ENCODE measurements around the gene KCNQ1.

Gene KCNQ1

GRCh38 chr11:2807025-2807681 is 362.3 kb downstream of the KCNQ1 start:
- Histone ChIP-seq H3K4me3 (no peak overlapping the region), H3K27ac (no peak overlapping the region), H4K20me1 (peaks cover 0 to 3% (median 0%) of the 10 kb centered on the region in 11 experiments; a peak in 3 of 22 replicates), H3K4me1 (peaks cover 36 to 81% (median 74%) of the 10 kb centered on the region in 10 experiments), H3K4me2 (peak overlapping the region in 8 of 11 experiments; percentile 43 to 99 (median 92); a peak in 12 of 22 replicates), H3K9ac (no peak overlapping the region), H3K9me3 (replicated peaks in 1 of 11) (peaks cover 12 to 23% (median 19%) of the 10 kb centered on the region in 11 experiments), H3K36me3 (peaks cover 0 to 7% (median 0%) of the 10 kb centered on the region in 11 experiments; a peak in 3 of 22 replicates), H3K27me3 (no peaks in the 10 kb centered on the region)
- no peak for TF ChIP-seq Cebpa-rat (IDR thresholded peaks at IDR 0.05)

DNA sequence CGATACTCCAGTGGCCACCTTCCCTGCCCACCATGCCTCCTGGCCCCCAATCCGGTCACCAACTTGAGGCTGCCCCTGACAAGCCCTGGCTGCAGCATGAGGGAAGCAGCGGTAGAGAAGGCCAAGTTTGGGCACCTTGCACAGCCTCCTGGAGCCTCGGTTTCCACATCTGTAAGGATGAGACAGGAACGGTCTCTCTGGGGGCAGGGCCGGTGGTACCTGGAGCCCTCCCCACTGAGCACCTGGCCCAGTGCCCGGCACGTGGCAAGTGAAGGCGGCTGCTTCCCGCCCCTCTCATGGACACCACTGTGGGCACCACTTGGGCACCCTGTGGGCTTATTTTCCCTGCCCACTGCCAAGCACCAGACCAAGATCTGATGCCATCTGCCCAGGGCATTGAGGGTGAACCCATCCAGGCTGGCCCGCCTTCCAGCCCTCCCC is 363.0 kb downstream of the KCNQ1 start:
- H3K4me3 ChIP-seq: no peak overlapping the region
- peaks cover 0 to 7% (median 0%) of the 10 kb centered on the region in 11 experiments; a peak in 3 of 22 replicates for H3K36me3 ChIP-seq
- H4K20me1 ChIP-seq: no peaks in the 10 kb centered on the region
- H3K4me1 ChIP-seq: peaks cover 36 to 80% (median 74%) of the 10 kb centered on the region in 10 experiments
- no peaks in the 10 kb centered on the region for H3K27me3 ChIP-seq
- peak overlapping the region in 3 of 11 experiments; percentile 3 to 15 (median 11); a peak in 2 of 22 replicates for H3K4me2 ChIP-seq
- H3K9me3 ChIP-seq (replicated peaks in 1 of 11): peaks cover 12 to 23% (median 19%) of the 10 kb centered on the region in 11 experiments
- H3K27ac ChIP-seq: no peak overlapping the region
- no peak for TF ChIP-seq Cebpa-rat (IDR thresholded peaks at IDR 0.05)
- no peak overlapping the region for H3K9ac ChIP-seq

- Histone ChIP-seq H3K4me2 (no peak overlapping the region), H3K27ac (no peak overlapping the region), H3K4me3 (no peak overlapping the region), H3K4me1 (peaks cover 41 to 80% (median 74%) of the 10 kb centered on the region in 10 experiments), H3K36me3 (peaks cover 0 to 7% (median 0%) of the 10 kb centered on the region in 11 experiments; a peak in 3 of 22 replicates), H3K9me3 (replicated peaks in 1 of 11) (peaks cover 12 to 23% (median 19%) of the 10 kb centered on the region in 11 experiments), H3K27me3 (no peaks in the 10 kb centered on the region), H4K20me1 (no peaks in the 10 kb centered on the region), H3K9ac (no peak overlapping the region)
- TF ChIP-seq Cebpa-rat (IDR thresholded peaks at IDR 0.05): no peak
These were observed 364.3 kb downstream of the KCNQ1 start for GRCh38 chr11:2808850-2809846.

- Histone ChIP-seq H4K20me1 (no peaks in the 10 kb centered on the region), H3K27ac (peak overlapping the region in 3 of 11 experiments; percentile 98 to 100 (median 99); a peak in 2 of 22 replicates), H3K27me3 (no peaks in the 10 kb centered on the region), H3K4me1 (peaks cover 41 to 80% (median 74%) of the 10 kb centered on the region in 10 experiments), H3K9ac (no peak overlapping the region), H3K4me2 (no peak overlapping the region), H3K36me3 (peaks cover 0 to 7% (median 0%) of the 10 kb centered on the region in 11 experiments; a peak in 3 of 22 replicates), H3K4me3 (no peak overlapping the region), H3K9me3 (replicated peaks in 1 of 11) (peaks cover 12 to 23% (median 19%) of the 10 kb centered on the region in 11 experiments)
- no peak for TF ChIP-seq Cebpa-rat (IDR thresholded peaks at IDR 0.05)
These were observed 365.0 kb downstream of the KCNQ1 start for GRCh38 chr11:2809854-2810253.

DNA sequence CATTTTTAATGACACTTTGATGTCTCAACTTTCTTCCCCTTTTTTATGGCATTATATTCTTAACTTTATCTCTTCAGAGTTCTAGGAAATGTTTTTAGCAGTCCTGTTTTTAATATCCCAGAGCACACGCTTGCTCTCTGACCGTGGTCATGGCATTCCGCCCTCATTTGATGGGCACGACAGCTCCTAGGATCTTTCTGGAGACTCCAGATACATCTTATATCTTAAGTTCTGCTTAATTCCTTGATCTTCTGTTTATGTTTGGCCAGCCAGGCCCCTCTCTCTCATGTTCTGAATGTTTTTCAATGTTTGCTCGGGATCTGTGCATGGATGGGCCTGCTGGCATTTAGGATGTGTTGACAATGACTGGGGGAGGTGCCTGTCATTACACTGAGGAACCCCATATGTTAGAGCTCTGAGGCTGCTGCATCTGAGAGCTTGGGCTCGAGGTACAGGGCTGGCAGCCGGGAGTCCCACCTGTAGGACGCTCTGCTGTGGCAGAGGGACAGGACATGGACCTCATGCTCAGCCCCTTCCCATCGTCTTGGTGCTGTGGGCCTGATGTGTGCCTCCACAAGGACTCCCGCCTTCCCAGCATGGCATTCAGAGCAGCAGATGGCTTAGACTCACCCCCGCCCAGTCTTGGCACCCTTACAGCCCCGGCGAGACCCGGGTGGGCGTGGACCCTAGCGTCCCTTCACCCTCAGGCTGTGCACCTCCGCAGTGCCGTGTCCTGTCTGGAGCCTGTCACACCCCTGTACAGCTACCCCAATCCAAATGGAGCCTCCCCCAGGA is 365.8 kb downstream of the KCNQ1 start:
- H3K27me3 ChIP-seq: no peaks in the 10 kb centered on the region
- 0 out of 20 replicates have a peak overlapping the region, but pooled peaks of 1 of the 10 experiments have one; percentile 56 for H3K4me3 ChIP-seq
- peak overlapping the region in 6 of 11 experiments; percentile 83 to 93 (median 88); a peak in 9 of 22 replicates for H3K9ac ChIP-seq
- H3K4me1 ChIP-seq: peaks cover 41 to 80% (median 74%) of the 10 kb centered on the region in 10 experiments
- H3K9me3 ChIP-seq (replicated peaks in 1 of 11): peaks cover 17 to 27% (median 23%) of the 10 kb centered on the region in 11 experiments
- TF ChIP-seq Cebpa-rat (IDR thresholded peaks at IDR 0.05): no peak
- H4K20me1 ChIP-seq: no peaks in the 10 kb centered on the region
- H3K36me3 ChIP-seq: peaks cover 0 to 7% (median 0%) of the 10 kb centered on the region in 11 experiments; a peak in 4 of 22 replicates
- peak overlapping the region; percentile 87 to 97 (median 94) for H3K4me2 ChIP-seq
- peak overlapping the region in 9 of 11 experiments; percentile 85 to 100 (median 94); a peak in 18 of 22 replicates for H3K27ac ChIP-seq

- H3K36me3 ChIP-seq: peaks cover 0 to 15% (median 0%) of the 10 kb centered on the region in 11 experiments; a peak in 6 of 22 replicates
- peak overlapping the region in 7 of 10 experiments; percentile 50 to 67 (median 56); a peak in 13 of 20 replicates for H3K4me3 ChIP-seq
- H3K27me3 ChIP-seq: no peaks in the 10 kb centered on the region
- H3K4me1 ChIP-seq: peaks cover 34 to 72% (median 67%) of the 10 kb centered on the region in 10 experiments
- no peaks in the 10 kb centered on the region for H4K20me1 ChIP-seq
- peak overlapping the region in 10 of 11 experiments; percentile 76 to 100 (median 94); a peak in 20 of 22 replicates for H3K27ac ChIP-seq
- H3K9me3 ChIP-seq (replicated peaks in 1 of 11): peaks cover 25 to 35% (median 32%) of the 10 kb centered on the region in 11 experiments
- H3K4me2 ChIP-seq: peak overlapping the region; percentile 87 to 97 (median 94)
- peak overlapping the region; percentile 60 to 93 (median 83); a peak in 20 of 22 replicates for H3K9ac ChIP-seq
- TF ChIP-seq Cebpa-rat (IDR thresholded peaks at IDR 0.05): no peak
These were observed 366.6 kb downstream of the KCNQ1 start for GRCh38 chr11:2811206-2812091.

GRCh38 chr11:2812371-2812991 is 367.7 kb downstream of the KCNQ1 start:
- Histone ChIP-seq H3K9ac (peak overlapping the region; percentile 60 to 93 (median 83); a peak in 21 of 22 replicates), H3K4me2 (peak overlapping the region; percentile 87 to 97 (median 94))
- peak in 5 of 11 experiments; percentile 35 to 68 (median 63); a peak in 7 of 22 replicates for TF ChIP-seq Cebpa-rat (IDR thresholded peaks at IDR 0.05)

More at GRCh38 chr11:2812371-2812991, 367.7 kb downstream of the KCNQ1 start:
- H3K4me1 ChIP-seq: peaks cover 32 to 67% (median 57%) of the 10 kb centered on the region in 10 experiments
- peaks cover 0 to 16% (median 0%) of the 10 kb centered on the region in 11 experiments; a peak in 6 of 22 replicates for H3K36me3 ChIP-seq
- H3K27me3 ChIP-seq: no peaks in the 10 kb centered on the region
- peak overlapping the region; percentile 7 to 67 (median 52); a peak in 17 of 20 replicates for H3K4me3 ChIP-seq
- peak overlapping the region; percentile 52 to 100 (median 94); a peak in 21 of 22 replicates for H3K27ac ChIP-seq
- H4K20me1 ChIP-seq: no peaks in the 10 kb centered on the region
- H3K9me3 ChIP-seq (replicated peaks in 1 of 11): peaks cover 28 to 46% (median 41%) of the 10 kb centered on the region in 11 experiments
